GM19025 (cell line): ENCODE results near the gene KIF26A.

Experiments
- ATAC-seq: cut with Tn5 transposase; IDR thresholded peaks from one replicate; pipeline ENCODE4 v1.9.1; 2021; ENCODE audit warnings: mild to moderate bottlenecking, low read depth, moderate library complexity; ENCODE audit not compliant: unreplicated experiment

KIF26A gene

GRCh38 chr14:104101086-104101621, 37.2 kb upstream of the KIF26A start:
- no peak for ATAC-seq

GRCh38 chr14:104101651-104102281, 36.6 kb upstream of the KIF26A start:
- ATAC-seq: no peak

GRCh38 chr14:104102282-104102914, 36.0 kb upstream of the KIF26A start:
- ATAC-seq: no peak

- ATAC-seq: no peak
These were observed 35.3 kb upstream of the KIF26A start for GRCh38 chr14:104103061-104103445.

- ATAC-seq: no peak
These were observed 34.8 kb upstream of the KIF26A start for GRCh38 chr14:104103446-104104075.

GRCh38 chr14:104104076-104104901, 34.1 kb upstream of the KIF26A start:
- ATAC-seq: no peak

- ATAC-seq: no peak
These were observed 33.1 kb upstream of the KIF26A start for GRCh38 chr14:104105071-104105821.

- no peak for ATAC-seq
These were observed 32.4 kb upstream of the KIF26A start for GRCh38 chr14:104105822-104106470.

- no peak for ATAC-seq
These were observed 31.9 kb upstream of the KIF26A start for GRCh38 chr14:104106471-104106991.

GRCh38 chr14:104107101-104107581, 31.2 kb upstream of the KIF26A start:
- no peak for ATAC-seq

GRCh38 chr14:104107611-104108569, 30.5 kb upstream of the KIF26A start:
- ATAC-seq: no peak

GRCh38 chr14:104108570-104109541, 29.5 kb upstream of the KIF26A start:
- no peak for ATAC-seq

- ATAC-seq: no peak
These were observed 28.5 kb upstream of the KIF26A start for GRCh38 chr14:104109731-104110361.

- ATAC-seq: no peak
These were observed 27.7 kb upstream of the KIF26A start for GRCh38 chr14:104110491-104111209.

GRCh38 chr14:104111301-104112112, 26.9 kb upstream of the KIF26A start:
- no peak for ATAC-seq
